ENCODE measurements around the gene PRKG1.

- TF ChIP-seq CTCF (IDR thresholded peaks at IDR 0.05) (no peak), POLR2A (IDR thresholded peaks at IDR 0.05) (no peak)
Measured at GRCh38 chr10:51861051-51861450, 786.8 kb downstream of the PRKG1 start.
